GM23248 (cell line): ENCODE measurements around the gene CTIF. TPM values are rescaled to one million over a fixed set of nuclear protein-coding genes. Genes with fewer than 3 reads are reported as not detected.

Experiments used
- DNase-seq: peaks from one replicate; pipeline ENCODE4 v3.0.0-alpha.2; 2015
- H2AFZ ChIP-seq: fragments of 200-600 bp; sonication (generic); 2 replicates; pipeline ENCODE4 v1.6.1; 2016; ENCODE audit warnings: antibody characterized with exemption
- H3F3A ChIP-seq: fragments of 200-600 bp; sonication (generic); 2 replicates; pipeline ENCODE4 v1.6.1; 2016; ENCODE audit warnings: mild to moderate bottlenecking, antibody characterized with exemption, mixed run types; ENCODE audit not compliant: insufficient read depth
- H3K27ac ChIP-seq: fragments of 200-600 bp; sonication (generic); 2 replicates; pipeline ENCODE4 v1.5.1; 2016; ENCODE audit warnings: mild to moderate bottlenecking
- H3K27me3 ChIP-seq: fragments of 200-600 bp; sonication (generic); replicated peaks from 2 replicates; pipeline ENCODE4 v1.6.1; 2016; ENCODE audit warnings: mild to moderate bottlenecking; ENCODE audit not compliant: insufficient read depth
- H3K36me3 ChIP-seq: fragments of 200-600 bp; sonication (generic); 2 replicates; pipeline ENCODE4 v1.6.1; 2016; ENCODE audit warnings: low read depth, mild to moderate bottlenecking
- H3K4me1 ChIP-seq: fragments of 200-600 bp; sonication (generic); 2 replicates; pipeline ENCODE4 v1.6.1; 2016; ENCODE audit warnings: mild to moderate bottlenecking; ENCODE audit not compliant: insufficient read depth
- H3K4me2 ChIP-seq: fragments of 200-600 bp; sonication (generic); one replicate; pipeline ENCODE4 v1.6.1; 2016; ENCODE audit warnings: mild to moderate bottlenecking; ENCODE audit not compliant: unreplicated experiment
- H3K4me3 ChIP-seq: fragments of 200-600 bp; sonication (generic); 2 replicates; pipeline ENCODE4 v1.5.1; 2016; ENCODE audit warnings: mild to moderate bottlenecking
- H3K79me2 ChIP-seq: fragments of 200-600 bp; sonication (generic); 2 replicates; pipeline ENCODE4 v1.6.1; 2016; ENCODE audit warnings: mild to moderate bottlenecking; ENCODE audit not compliant: insufficient read depth
- H3K9ac ChIP-seq: fragments of 200-600 bp; sonication (generic); 2 replicates; pipeline ENCODE4 v1.6.1; 2016; ENCODE audit warnings: mild to moderate bottlenecking
- H3K9me2 ChIP-seq: fragments of 200-600 bp; sonication (generic); 2 replicates; pipeline ENCODE4 v1.6.1; 2016; ENCODE audit warnings: mixed run types, mild to moderate bottlenecking, moderate library complexity; ENCODE audit not compliant: insufficient read depth
- H3K9me3 ChIP-seq: fragments of 200-600 bp; sonication (generic); one replicate; pipeline ENCODE4 v1.6.1; 2017; ENCODE audit warnings: low read depth
- H4K20me1 ChIP-seq: fragments of 200-600 bp; sonication (generic); 2 replicates; pipeline ENCODE4 v1.6.0; 2016; ENCODE audit not compliant: insufficient read depth
- EZH2 ChIP-seq: fragments of 200-600 bp; sonication (generic); IDR thresholded peaks from 2 replicates; pipeline ENCODE4 v1.6.1; 2018; ENCODE audit warnings: antibody characterized with exemption, mild to moderate bottlenecking; ENCODE audit not compliant: insufficient read depth, poor library complexity, severe bottlenecking
- EZH2phosphoT487 ChIP-seq: fragments of 200-600 bp; sonication (generic); IDR thresholded peaks from 2 replicates; pipeline ENCODE4 v1.6.1; 2018; ENCODE audit warnings: antibody characterized with exemption, moderate library complexity, mild to moderate bottlenecking, low read depth; ENCODE audit not compliant: insufficient read depth
- WGBS, 2 experiments: methylation state at CpG; one replicate each; pipeline ENCODE4 v1.1.6; 2015 to 2017; ENCODE audit warnings: low lambda C conversion rate in 2 of 2, low coverage in 1 of 2; ENCODE audit errors: missing lambda C conversion rate in 2 of 2; 5-methylcytosine and 5-hydroxymethylcytosine counted together
- in situ Hi-C: fragments of 300-500 bp; cut with MboI; formaldehyde crosslinking; loops from 2 replicates; pipeline ENCODE4 v1.15.0; 2020
- polyA plus RNA-seq: library from polyadenylated mRNA; unstranded; fragments of >200 nt; fragmentation: Nextera tagmentation; extraction: Ambion mirVana; gene quantifications from 2 replicates; pipeline ENCODE4 v1.2.1, GENCODE V29; 2016
- total RNA-seq: library from RNA; depleted of rRNA; stranded (reverse); fragments of >200 nt; shearing (Covaris generic); gene quantifications from 2 replicates; pipeline ENCODE4 v1.2.3, GENCODE V29; 2014

The CTIF gene
- total and polyA plus RNA-seq, 2 experiments from 2014 or later, result 21.5 to 46.8 TPM

DNA sequence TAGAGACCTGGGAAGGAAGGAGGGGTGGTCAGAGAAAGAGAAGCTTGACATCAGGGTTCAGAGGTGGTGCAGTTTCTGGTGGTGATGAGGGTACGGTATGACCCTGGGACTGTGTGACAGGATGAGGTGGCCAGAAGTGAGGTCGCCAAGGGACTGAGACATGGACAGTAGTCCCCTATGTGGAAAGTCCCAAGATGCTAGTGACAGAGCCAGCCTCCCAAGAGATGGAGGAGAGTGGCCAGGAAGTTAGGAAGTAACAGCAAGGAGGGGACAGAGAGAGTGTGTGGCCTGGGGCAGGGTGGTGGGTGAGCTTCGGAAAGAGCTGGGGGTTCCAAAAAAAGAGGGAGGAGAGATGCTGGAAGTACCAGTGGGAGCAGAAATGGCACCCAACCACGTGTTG, 345.9 kb downstream of the CTIF start:
- no peak for TF ChIP-seq EZH2phosphoT487
- TF ChIP-seq EZH2, result no peak
- Histone ChIP-seq H3F3A (no peaks in the 10 kb centered on the region), H3K79me2 (no peaks in the 10 kb centered on the region), H3K9me3 (no peaks in the 10 kb centered on the region), H3K4me2 (no peak overlapping the region), H3K36me3 (no peaks in the 10 kb centered on the region), H3K4me3 (no peak overlapping the region), H3K9me2 (no peaks in the 10 kb centered on the region), H3K27me3 (no peaks in the 10 kb centered on the region), H2AFZ (no peak overlapping the region), H3K9ac (no peak overlapping the region), H3K27ac (no peak overlapping the region), H3K4me1 (no peaks in the 10 kb centered on the region), H4K20me1 (no peaks in the 10 kb centered on the region)
- 91 to 95% methylated on average over 4 of the region's 4 CpGs for WGBS, 2 experiments
- in situ Hi-C loops, result no loop called here
- no peak for DNase-seq

GRCh38 chr18:48885266-48885923, 346.6 kb downstream of the CTIF start:
- no peaks in the 10 kb centered on the region for H3K36me3 ChIP-seq
- H3K27me3 ChIP-seq, result no peaks in the 10 kb centered on the region
- in situ Hi-C loops, result no loop called here
- no peaks in the 10 kb centered on the region for H4K20me1 ChIP-seq
- H3K27ac ChIP-seq, result no peak overlapping the region
- 91 to 94% methylated on average over 11 of the region's 11 CpGs for WGBS, 2 experiments
- H3K9me3 ChIP-seq, result no peaks in the 10 kb centered on the region
- no peak for DNase-seq
- TF ChIP-seq EZH2phosphoT487 (no peak), EZH2 (no peak)
- no peaks in the 10 kb centered on the region for H3K9me2 ChIP-seq
- no peak overlapping the region for H2AFZ ChIP-seq
- H3K4me3 ChIP-seq, result no peak overlapping the region
- no peaks in the 10 kb centered on the region for H3K4me1 ChIP-seq
- H3K79me2 ChIP-seq, result no peaks in the 10 kb centered on the region
- no peaks in the 10 kb centered on the region for H3F3A ChIP-seq
- no peak overlapping the region for H3K4me2 ChIP-seq
- no peak overlapping the region for H3K9ac ChIP-seq

GRCh38 chr18:48885924-48886400, 347.1 kb downstream of the CTIF start:
- no peaks in the 10 kb centered on the region for H3K9me3 ChIP-seq
- no peak overlapping the region for H3K27ac ChIP-seq
- no peaks in the 10 kb centered on the region for H3K4me1 ChIP-seq
- H3K36me3 ChIP-seq, result no peaks in the 10 kb centered on the region
- no peak for DNase-seq
- no peaks in the 10 kb centered on the region for H3F3A ChIP-seq
- H2AFZ ChIP-seq, result no peak overlapping the region
- no peaks in the 10 kb centered on the region for H3K79me2 ChIP-seq
- H3K27me3 ChIP-seq, result no peaks in the 10 kb centered on the region
- H3K4me3 ChIP-seq, result no peak overlapping the region
- no peak overlapping the region for H3K4me2 ChIP-seq
- no peaks in the 10 kb centered on the region for H4K20me1 ChIP-seq
- no peak overlapping the region for H3K9ac ChIP-seq
- H3K9me2 ChIP-seq, result no peaks in the 10 kb centered on the region
- in situ Hi-C loops, result no loop called here
- TF ChIP-seq EZH2phosphoT487, result no peak
- 96 to 97% methylated on average over 7 of the region's 7 CpGs for WGBS, 2 experiments

DNA sequence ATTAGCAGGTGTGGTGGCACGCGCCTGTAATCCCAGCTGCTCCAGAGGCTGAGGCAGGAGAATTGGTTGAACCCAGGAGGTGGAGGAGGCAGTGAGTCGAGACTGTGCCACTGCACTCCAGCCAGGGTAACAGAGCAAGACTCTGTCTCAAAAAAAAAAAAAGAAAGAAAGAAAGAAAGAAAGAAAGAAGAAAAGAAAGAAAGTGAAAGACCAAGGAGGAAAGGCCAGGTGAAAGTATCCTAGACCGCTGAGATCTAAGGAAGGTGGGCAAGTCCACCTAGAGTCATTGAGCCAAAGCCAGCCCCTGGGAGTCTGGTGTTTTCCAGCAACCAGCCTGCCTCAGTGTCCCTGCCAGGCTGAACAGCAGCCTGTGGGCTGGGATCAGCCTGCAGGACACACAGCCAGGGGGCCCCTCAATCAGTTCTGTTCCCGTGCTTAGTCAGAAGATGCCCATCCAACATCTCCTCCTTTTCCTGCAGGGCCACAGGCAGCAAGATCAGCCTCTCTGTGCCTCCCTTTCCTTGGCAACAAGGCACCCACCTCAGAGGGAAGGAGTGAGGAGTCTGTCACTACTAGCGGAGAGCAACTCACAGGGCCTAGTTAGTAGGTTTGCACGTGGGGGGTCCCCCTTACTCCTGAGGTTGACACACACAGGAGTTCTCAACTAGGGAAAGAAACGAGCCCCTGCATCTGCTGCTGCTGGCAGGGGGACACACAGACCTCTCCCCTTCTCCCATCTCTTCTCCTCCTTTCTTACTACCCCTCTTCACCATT, 347.9 kb downstream of the CTIF start:
- in situ Hi-C loops, result no loop called here
- no peak overlapping the region for H3K27ac ChIP-seq
- no peak for DNase-seq
- H3K4me3 ChIP-seq, result no peak overlapping the region
- H3F3A ChIP-seq, result no peaks in the 10 kb centered on the region
- no peak for TF ChIP-seq EZH2phosphoT487
- no peak for TF ChIP-seq EZH2
- no peak overlapping the region for H3K9ac ChIP-seq
- H3K36me3 ChIP-seq, result no peaks in the 10 kb centered on the region
- H2AFZ ChIP-seq, result no peak overlapping the region
- no peaks in the 10 kb centered on the region for H3K27me3 ChIP-seq
- no peaks in the 10 kb centered on the region for H3K9me3 ChIP-seq
- WGBS, 2 experiments, result 81 to 84% methylated on average over 8 of the region's 8 CpGs
- H4K20me1 ChIP-seq, result no peaks in the 10 kb centered on the region
- no peaks in the 10 kb centered on the region for H3K4me1 ChIP-seq
- no peaks in the 10 kb centered on the region for H3K79me2 ChIP-seq
- no peak overlapping the region for H3K4me2 ChIP-seq
- H3K9me2 ChIP-seq, result no peaks in the 10 kb centered on the region
